Kidney epithelial cell (primary cell): ENCODE measurements around the gene POLR2A. TPM values are rescaled to one million over a fixed set of nuclear protein-coding genes. Genes with fewer than 3 reads are reported as not detected.

Source experiments
- DNase-seq: peaks from one replicate; pipeline ENCODE4 v3.0.0-alpha.2; 2010; ENCODE audit warnings: low read depth
- H3K27me3 ChIP-seq: 2 replicates; pipeline ENCODE4 v1.6.0; 2011; ENCODE audit warnings: low read length; ENCODE audit not compliant: control insufficient read depth, insufficient read depth
- H3K36me3 ChIP-seq: 2 replicates; pipeline ENCODE4 v1.5.1; 2011; ENCODE audit warnings: low read length; ENCODE audit not compliant: control insufficient read depth, insufficient read depth
- H3K4me3 ChIP-seq: 2 replicates; pipeline ENCODE4 v1.5.1; 2011; ENCODE audit warnings: low read depth, mild to moderate bottlenecking, control low read depth, low read length
- total RNA-seq: library from RNA; depleted of rRNA; stranded (reverse); fragments of >200 nt; gene quantifications from 2 replicates; pipeline ENCODE4 v1.2.3, GENCODE V29; 2015
- TF ChIP-seq, protein P1 (sequence below): IDR thresholded peaks from 2 replicates; pipeline ENCODE4 v1.5.1; 2011; ENCODE audit warnings: mild to moderate bottlenecking, moderate library complexity, low read length, control low read depth, inconsistent platforms; ENCODE audit not compliant: insufficient read depth, poor library complexity, severe bottlenecking

Gene POLR2A
- total RNA-seq, 1 donor from 2014 or later: 56.9 TPM

DNA sequence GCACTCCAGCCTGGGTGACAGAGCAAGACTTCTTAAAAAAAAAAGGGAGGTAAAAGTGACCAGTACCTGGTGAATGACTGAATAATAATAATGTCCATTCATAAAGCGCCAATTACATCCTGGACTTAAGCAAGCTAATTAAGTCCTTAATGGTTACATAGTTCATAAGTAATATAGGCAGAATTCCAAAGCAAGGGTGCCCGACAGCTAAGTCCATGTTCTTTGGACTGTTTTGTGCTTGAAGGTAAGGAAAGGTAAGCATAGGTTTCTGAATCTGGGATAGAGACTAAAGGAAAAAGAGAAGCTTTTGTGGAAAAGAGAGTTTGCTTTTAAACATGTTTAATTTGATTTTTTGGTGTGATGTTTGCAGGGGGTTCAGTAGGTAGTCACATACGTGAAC lies 9.8 kb downstream of the POLR2A start:
- Histone ChIP-seq H3K4me3 (no peak overlapping the region), H3K27me3 (no peaks in the 10 kb centered on the region), H3K36me3 (peaks cover 10% of the 10 kb centered on the region)
- no peak for DNase-seq
- TF ChIP-seq, protein P1, sequence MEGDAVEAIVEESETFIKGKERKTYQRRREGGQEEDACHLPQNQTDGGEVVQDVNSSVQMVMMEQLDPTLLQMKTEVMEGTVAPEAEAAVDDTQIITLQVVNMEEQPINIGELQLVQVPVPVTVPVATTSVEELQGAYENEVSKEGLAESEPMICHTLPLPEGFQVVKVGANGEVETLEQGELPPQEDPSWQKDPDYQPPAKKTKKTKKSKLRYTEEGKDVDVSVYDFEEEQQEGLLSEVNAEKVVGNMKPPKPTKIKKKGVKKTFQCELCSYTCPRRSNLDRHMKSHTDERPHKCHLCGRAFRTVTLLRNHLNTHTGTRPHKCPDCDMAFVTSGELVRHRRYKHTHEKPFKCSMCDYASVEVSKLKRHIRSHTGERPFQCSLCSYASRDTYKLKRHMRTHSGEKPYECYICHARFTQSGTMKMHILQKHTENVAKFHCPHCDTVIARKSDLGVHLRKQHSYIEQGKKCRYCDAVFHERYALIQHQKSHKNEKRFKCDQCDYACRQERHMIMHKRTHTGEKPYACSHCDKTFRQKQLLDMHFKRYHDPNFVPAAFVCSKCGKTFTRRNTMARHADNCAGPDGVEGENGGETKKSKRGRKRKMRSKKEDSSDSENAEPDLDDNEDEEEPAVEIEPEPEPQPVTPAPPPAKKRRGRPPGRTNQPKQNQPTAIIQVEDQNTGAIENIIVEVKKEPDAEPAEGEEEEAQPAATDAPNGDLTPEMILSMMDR: no peak

DNA sequence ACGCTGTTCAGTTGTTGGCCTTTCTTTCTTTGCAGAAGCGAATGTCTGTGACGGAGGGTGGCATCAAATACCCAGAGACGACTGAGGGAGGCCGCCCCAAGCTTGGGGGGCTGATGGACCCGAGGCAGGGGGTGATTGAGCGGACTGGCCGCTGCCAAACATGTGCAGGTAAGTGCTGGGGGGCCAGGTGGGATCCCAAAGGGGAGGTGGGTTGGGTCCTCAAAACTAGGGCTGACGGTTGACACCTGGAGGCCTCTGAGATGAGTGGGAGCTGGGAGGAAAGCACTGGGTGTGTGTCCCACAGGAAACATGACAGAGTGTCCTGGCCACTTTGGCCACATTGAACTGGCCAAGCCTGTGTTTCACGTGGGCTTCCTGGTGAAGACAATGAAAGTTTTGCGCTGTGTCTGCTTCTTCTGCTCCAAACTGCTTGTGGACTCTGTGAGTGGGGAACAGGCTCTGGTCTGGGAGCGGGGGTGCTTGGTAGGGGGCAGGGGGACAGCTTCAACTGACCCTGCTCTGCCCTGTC lies 11.8 kb downstream of the POLR2A start:
- TF ChIP-seq, protein P1: no peak
- no peak for DNase-seq
- peaks cover 16% of the 10 kb centered on the region for H3K36me3 ChIP-seq
- H3K4me3 ChIP-seq: no peak overlapping the region
- H3K27me3 ChIP-seq: no peaks in the 10 kb centered on the region

DNA sequence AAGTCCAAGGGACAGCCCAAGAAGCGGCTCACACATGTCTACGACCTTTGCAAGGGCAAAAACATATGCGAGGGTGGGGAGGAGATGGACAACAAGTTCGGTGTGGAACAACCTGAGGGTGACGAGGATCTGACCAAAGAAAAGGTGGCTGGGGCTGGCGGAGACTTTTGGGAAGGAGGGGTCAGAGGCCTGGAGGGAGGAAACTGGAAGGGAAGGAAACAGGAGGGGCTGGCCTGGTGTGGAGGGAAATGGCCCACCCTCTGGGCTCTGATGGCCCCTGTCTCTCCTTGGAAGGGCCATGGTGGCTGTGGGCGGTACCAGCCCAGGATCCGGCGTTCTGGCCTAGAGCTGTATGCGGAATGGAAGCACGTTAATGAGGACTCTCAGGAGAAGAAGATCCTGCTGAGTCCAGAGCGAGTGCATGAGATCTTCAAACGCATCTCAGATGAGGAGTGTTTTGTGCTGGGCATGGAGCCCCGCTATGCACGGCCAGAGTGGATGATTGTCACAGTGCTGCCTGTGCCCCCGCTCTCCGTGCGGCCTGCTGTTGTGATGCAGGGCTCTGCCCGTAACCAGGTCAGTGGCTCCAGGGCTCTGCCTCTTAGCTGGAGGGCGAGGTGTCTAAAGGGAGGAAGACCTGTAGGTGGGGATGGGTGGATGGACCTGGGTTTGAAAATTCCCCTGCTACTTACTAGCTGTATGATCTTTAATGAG lies 12.5 kb downstream of the POLR2A start:
- DNase-seq: no peak
- Histone ChIP-seq H3K36me3 (peaks cover 16% of the 10 kb centered on the region), H3K4me3 (no peak overlapping the region), H3K27me3 (no peaks in the 10 kb centered on the region)
- TF ChIP-seq, protein P1: no peak

DNA sequence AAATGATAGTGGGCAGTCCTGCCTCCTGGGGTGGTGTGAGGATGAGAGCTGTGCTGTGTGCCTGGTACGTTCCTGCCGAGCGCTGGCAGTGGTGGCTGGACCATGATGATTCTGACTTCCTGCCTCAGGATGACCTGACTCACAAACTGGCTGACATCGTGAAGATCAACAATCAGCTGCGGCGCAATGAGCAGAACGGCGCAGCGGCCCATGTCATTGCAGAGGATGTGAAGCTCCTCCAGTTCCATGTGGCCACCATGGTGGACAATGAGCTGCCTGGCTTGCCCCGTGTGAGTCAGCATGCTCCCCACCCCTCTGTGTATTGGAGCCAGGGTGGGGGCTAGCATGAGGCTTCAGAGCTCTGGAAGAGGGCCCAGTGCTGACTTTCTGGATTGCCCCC lies 13.1 kb downstream of the POLR2A start:
- Histone ChIP-seq H3K36me3 (peaks cover 16% of the 10 kb centered on the region), H3K4me3 (no peak overlapping the region), H3K27me3 (no peaks in the 10 kb centered on the region)
- DNase-seq: no peak
- TF ChIP-seq, protein P1: no peak

DNA sequence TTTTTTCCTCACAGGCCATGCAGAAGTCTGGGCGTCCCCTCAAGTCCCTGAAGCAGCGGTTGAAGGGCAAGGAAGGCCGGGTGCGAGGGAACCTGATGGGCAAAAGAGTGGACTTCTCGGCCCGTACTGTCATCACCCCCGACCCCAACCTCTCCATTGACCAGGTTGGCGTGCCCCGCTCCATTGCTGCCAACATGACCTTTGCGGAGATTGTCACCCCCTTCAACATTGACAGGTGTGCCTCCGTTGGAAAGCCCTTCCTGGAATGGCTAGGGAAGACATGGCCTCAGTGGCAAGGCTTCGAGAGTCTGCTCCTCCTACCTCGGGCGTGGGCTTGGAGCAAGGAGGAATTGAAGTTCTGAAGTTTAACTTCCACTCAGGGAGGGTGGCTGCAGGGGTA lies 13.5 kb downstream of the POLR2A start:
- no peaks in the 10 kb centered on the region for H3K27me3 ChIP-seq
- no peak for DNase-seq
- TF ChIP-seq, protein P1: no peak
- H3K4me3 ChIP-seq: no peak overlapping the region
- H3K36me3 ChIP-seq: peaks cover 16% of the 10 kb centered on the region

DNA sequence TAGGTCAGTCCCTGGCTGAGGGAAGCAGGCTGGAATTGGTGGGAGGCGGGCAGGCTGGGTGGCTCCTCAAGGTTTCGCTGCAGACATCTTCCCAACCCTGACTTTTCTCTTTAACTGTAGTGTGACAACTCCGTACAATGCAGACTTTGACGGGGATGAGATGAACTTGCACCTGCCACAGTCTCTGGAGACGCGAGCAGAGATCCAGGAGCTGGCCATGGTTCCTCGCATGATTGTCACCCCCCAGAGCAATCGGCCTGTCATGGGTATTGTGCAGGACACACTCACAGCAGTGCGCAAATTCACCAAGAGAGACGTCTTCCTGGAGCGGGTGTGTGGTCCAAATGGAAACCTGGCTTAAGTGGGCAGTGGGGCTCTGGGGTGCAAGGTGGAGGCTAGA lies 15.0 kb downstream of the POLR2A start:
- Histone ChIP-seq H3K27me3 (no peaks in the 10 kb centered on the region), H3K4me3 (no peak overlapping the region), H3K36me3 (peaks cover 18% of the 10 kb centered on the region)
- DNase-seq: no peak
- TF ChIP-seq, protein P1: no peak
